HepG2 (cell line): ENCODE data around the gene THEM4. TPM values are rescaled to one million over a fixed set of nuclear protein-coding genes. Genes with fewer than 3 reads are reported as not detected.

Experiments
- BCL6 ChIP-seq: IDR thresholded peaks from 2 replicates; pipeline ENCODE4 v1.6.1; 2016; ENCODE audit warnings: missing genetic modification reagents, missing compliant biosample characterization
- FOXK1 ChIP-seq: sonication (generic); formaldehyde crosslinking; IDR thresholded peaks from 2 replicates; pipeline ENCODE4 v1.4.0; 2020; ENCODE audit warnings: low read depth, missing genetic modification reagents, borderline replicate concordance
- GABPB1 ChIP-seq: IDR thresholded peaks from 2 replicates; pipeline ENCODE4 v1.6.1; 2016; ENCODE audit warnings: mild to moderate bottlenecking, missing genetic modification reagents, moderate library complexity, missing compliant biosample characterization
- HNF4A ChIP-seq: sonication (generic); formaldehyde crosslinking; IDR thresholded peaks from 2 replicates; pipeline ENCODE4 v1.4.0; 2020; ENCODE audit warnings: missing genetic modification reagents
- JUN ChIP-seq: sonication (generic); formaldehyde crosslinking; IDR thresholded peaks from 2 replicates; pipeline ENCODE4 v1.4.0; 2020; ENCODE audit warnings: mild to moderate bottlenecking, missing genetic modification reagents
- KDM2A ChIP-seq: sonication (generic); formaldehyde crosslinking; IDR thresholded peaks from 2 replicates; pipeline ENCODE4 v1.4.0; 2020; ENCODE audit warnings: low read depth, missing genetic modification reagents, borderline replicate concordance
- KLF16 ChIP-seq, 2 experiments: sonication (generic) in 1 of 2; formaldehyde crosslinking in 1 of 2; IDR thresholded peaks; 2 replicates each; pipeline versions ENCODE4 v1.6.1 to v1.8.0; 2016 to 2023; ENCODE audit warnings: missing genetic modification reagents in 2 of 2, missing compliant biosample characterization in 1 of 2
- LRRFIP1 ChIP-seq: sonication (generic); formaldehyde crosslinking; conservative IDR thresholded peaks from 2 replicates; pipeline ENCODE4 v1.4.0; 2020; ENCODE audit warnings: missing genetic modification reagents
- MIER2 ChIP-seq: IDR thresholded peaks from 2 replicates; pipeline ENCODE4 v1.6.1; 2016; ENCODE audit warnings: missing biosample characterization, missing genetic modification reagents
- MLX ChIP-seq: IDR thresholded peaks from 2 replicates; pipeline ENCODE4 v1.6.1; 2016
- NR2F2 ChIP-seq: IDR thresholded peaks from 2 replicates; pipeline ENCODE4 v1.6.1; 2012; ENCODE audit warnings: low read depth, inconsistent platforms, borderline replicate concordance
- PAX8 ChIP-seq: sonication (generic); formaldehyde crosslinking; IDR thresholded peaks from 2 replicates; pipeline ENCODE4 v1.8.0; 2022; ENCODE audit warnings: mild to moderate bottlenecking, missing genetic modification reagents, borderline replicate concordance
- PHF21A ChIP-seq: sonication (generic); formaldehyde crosslinking; IDR thresholded peaks from 2 replicates; pipeline ENCODE4 v1.5.0; 2020; ENCODE audit warnings: mild to moderate bottlenecking, missing genetic modification reagents
- PREB ChIP-seq: sonication (generic); formaldehyde crosslinking; IDR thresholded peaks from 2 replicates; pipeline ENCODE4 v1.4.0; 2020; ENCODE audit warnings: missing genetic modification reagents
- SP1 ChIP-seq, 2 experiments: fragments of 450-650 bp in 1 of 2; sonication (generic) in 1 of 2; formaldehyde crosslinking in 1 of 2; IDR thresholded peaks; 2 replicates each; pipeline versions ENCODE4 v1.4.0 to v1.6.1; 2016 to 2020; ENCODE audit warnings: missing genetic modification reagents in 1 of 2
- SP4 ChIP-seq: sonication (generic); formaldehyde crosslinking; IDR thresholded peaks from 2 replicates; pipeline ENCODE4 v1.8.1; 2023; ENCODE audit warnings: mild to moderate bottlenecking, missing genetic modification reagents
- SP5 ChIP-seq: IDR thresholded peaks from 2 replicates; pipeline ENCODE4 v1.6.1; 2016; ENCODE audit warnings: low read depth, borderline replicate concordance
- TFDP2 ChIP-seq: sonication (generic); formaldehyde crosslinking; IDR thresholded peaks from 2 replicates; pipeline ENCODE4 v1.4.0; 2020; ENCODE audit warnings: missing genetic modification reagents
- U2AF2 ChIP-seq: fragments of 200-400 bp; formaldehyde crosslinking; IDR thresholded peaks from 2 replicates; pipeline ENCODE4 v1.6.1; 2017; ENCODE audit warnings: low read depth, mild to moderate bottlenecking, low read length
- ZFY ChIP-seq: sonication (generic); formaldehyde crosslinking; IDR thresholded peaks from 2 replicates; pipeline ENCODE4 v1.4.0; 2020; ENCODE audit warnings: missing genetic modification reagents
- ZMAT3 ChIP-seq: sonication (generic); formaldehyde crosslinking; conservative IDR thresholded peaks from 2 replicates; pipeline ENCODE4 v1.7.0; 2021; ENCODE audit warnings: missing genetic modification reagents
- ZNF329 ChIP-seq: sonication (generic); formaldehyde crosslinking; IDR thresholded peaks from 2 replicates; pipeline ENCODE4 v1.9.0; 2021; ENCODE audit warnings: low read depth, mild to moderate bottlenecking, missing genetic modification reagents
- ZNF512 ChIP-seq: sonication (generic); formaldehyde crosslinking; IDR thresholded peaks from 2 replicates; pipeline ENCODE4 v1.4.0; 2020; ENCODE audit warnings: mild to moderate bottlenecking, missing genetic modification reagents
- ZNF614 ChIP-seq: IDR thresholded peaks from 2 replicates; pipeline ENCODE4 v1.6.1; 2018; ENCODE audit warnings: missing biosample characterization, missing genetic modification reagents, inconsistent platforms, borderline replicate concordance
- ZNF703 ChIP-seq: sonication (generic); formaldehyde crosslinking; IDR thresholded peaks from 2 replicates; pipeline ENCODE4 v1.5.1; 2020; ENCODE audit warnings: missing genetic modification reagents, mild to moderate bottlenecking, moderate library complexity, borderline replicate concordance
- polyA plus RNA-seq, 8 experiments: library from polyadenylated mRNA; depleted of rRNA in 3 of 8; stranded (reverse) in 7 of 8; unstranded in 1 of 8; fragments of >200 nt; fragmentation: Illumina TruSeq in 4 of 8; extraction: Trizol in 4 of 8; gene quantifications; 2 replicates each; pipeline versions ENCODE4 v1.2.1 to v1.2.3, GENCODE V29; 2011 to 2016; ENCODE audit warnings: low read depth in 4 of 8, missing spikeins in 1 of 8, mixed read lengths in 1 of 8; ENCODE audit not compliant: insufficient read depth in 1 of 8
- total RNA-seq, 5 experiments: library from RNA; depleted of rRNA; stranded (reverse); fragments of >200 nt; fragmentation: Illumina TruSeq; extraction: Trizol; gene quantifications; 2 replicates each; pipeline ENCODE4 v1.2.3, GENCODE V29; 2016; ENCODE audit warnings: low read depth in 1 of 5

THEM4 gene
- total and polyA plus RNA-seq, 2 of the 13 experiments (the other 11 are each of a cell fraction or from before 2014, with no cell fraction given): 10.9 to 13.9 TPM

- TF ChIP-seq PREB (no peak), ZNF703 (CRISPR knock-in tag) (no peak), ZNF512 (CRISPR knock-in tag) (peak; percentile 40; the same call in 1 of the 2 replicates), ZNF614 (CRISPR knock-in tag) (no peak), MLX (no peak), U2AF2 (no peak), PAX8 (CRISPR knock-in tag) (no peak), KDM2A (no peak), JUN (CRISPR knock-in tag) (no peak), HNF4A (CRISPR knock-in tag) (peak; percentile 36), NR2F2 (no peak), KLF16 (CRISPR knock-in tag; IDR thresholded peaks at IDR 0.05) (no peak), BCL6 (CRISPR knock-in tag) (no peak), SP5 (no peak), ZMAT3 (no peak), MIER2 (CRISPR knock-in tag) (no peak), TFDP2 (no peak), FOXK1 (CRISPR knock-in tag) (no peak), SP1 (IDR thresholded peaks at IDR 0.05) (no peak), SP1 (CRISPR knock-in tag; IDR thresholded peaks at IDR 0.05) (0 out of 2 replicates have a peak, but pooled peaks have one; percentile 28), PHF21A (CRISPR knock-in tag) (no peak), LRRFIP1 (CRISPR knock-in tag) (no peak), ZFY (0 out of 2 replicates have a peak, but pooled peaks have one; percentile 20), SP4 (CRISPR knock-in tag) (no peak), ZNF329 (CRISPR knock-in tag) (no peak), GABPB1 (CRISPR knock-in tag) (no peak)
Measured at GRCh38 chr1:151831605-151832004, 77.7 kb downstream of the THEM4 start, which contains the start of gene RORC (continued).
